ENCODE results near the gene S100A13. TPM values are rescaled to one million over a fixed set of nuclear protein-coding genes. Genes with fewer than 3 reads are reported as not detected.
A peak's percentile ranks its signal among the peaks of the same experiment; 100 is the strongest.

Gene S100A13
- total and polyA plus RNA-seq, 3 donors from 2014 or later: 54.2 to 90.9 (median 78.2) TPM

DNA sequence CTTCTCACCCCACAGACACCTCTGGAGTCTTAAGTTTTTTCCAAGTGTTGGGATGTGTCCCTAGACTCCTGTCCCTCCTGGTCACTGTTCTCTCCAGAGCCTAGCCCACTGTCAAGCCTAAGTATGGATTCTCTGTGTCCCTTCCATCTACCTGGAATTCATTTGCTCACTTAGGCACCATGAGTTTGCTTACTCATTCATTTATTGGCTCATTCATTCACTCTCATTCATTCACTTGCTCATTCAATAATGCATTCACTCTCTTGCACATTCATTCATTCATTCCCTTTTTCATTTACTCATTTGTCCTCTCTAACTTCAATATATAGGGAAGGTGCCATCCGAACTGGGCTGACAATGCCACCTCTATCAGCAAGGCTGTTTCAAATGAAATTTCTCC, 15.9 kb downstream of the S100A13 start:
- Histone ChIP-seq H3K36me3 (ENCODE audit: low read depth, missing control alignments) (no peaks in the 10 kb centered on the region), H3K27me3 (no peaks in the 10 kb centered on the region), H3K4me3 (peak overlapping the region in 1 of 2 donors; percentile 76), H3K27ac (no peak overlapping the region), H3K4me1 (peaks cover 45% of the 10 kb centered on the region), H3K9me3 (no peaks in the 10 kb centered on the region)
- DNase-seq: no peak
- WGBS, 2 donors: 55 to 76% methylated on average over 1 of the region's 1 CpG
- intact Hi-C loops (cut with DNase I; ENCODE audit: low total_unique reads): no loop called here
- TF ChIP-seq, protein P1, sequence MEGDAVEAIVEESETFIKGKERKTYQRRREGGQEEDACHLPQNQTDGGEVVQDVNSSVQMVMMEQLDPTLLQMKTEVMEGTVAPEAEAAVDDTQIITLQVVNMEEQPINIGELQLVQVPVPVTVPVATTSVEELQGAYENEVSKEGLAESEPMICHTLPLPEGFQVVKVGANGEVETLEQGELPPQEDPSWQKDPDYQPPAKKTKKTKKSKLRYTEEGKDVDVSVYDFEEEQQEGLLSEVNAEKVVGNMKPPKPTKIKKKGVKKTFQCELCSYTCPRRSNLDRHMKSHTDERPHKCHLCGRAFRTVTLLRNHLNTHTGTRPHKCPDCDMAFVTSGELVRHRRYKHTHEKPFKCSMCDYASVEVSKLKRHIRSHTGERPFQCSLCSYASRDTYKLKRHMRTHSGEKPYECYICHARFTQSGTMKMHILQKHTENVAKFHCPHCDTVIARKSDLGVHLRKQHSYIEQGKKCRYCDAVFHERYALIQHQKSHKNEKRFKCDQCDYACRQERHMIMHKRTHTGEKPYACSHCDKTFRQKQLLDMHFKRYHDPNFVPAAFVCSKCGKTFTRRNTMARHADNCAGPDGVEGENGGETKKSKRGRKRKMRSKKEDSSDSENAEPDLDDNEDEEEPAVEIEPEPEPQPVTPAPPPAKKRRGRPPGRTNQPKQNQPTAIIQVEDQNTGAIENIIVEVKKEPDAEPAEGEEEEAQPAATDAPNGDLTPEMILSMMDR (IDR thresholded peaks at IDR 0.05): no peak
- no peak for TF ChIP-seq POLR2A (IDR thresholded peaks at IDR 0.05)

- 72 to 78% methylated on average over 3 to 7 of the region's 7 CpGs for WGBS, 2 donors
- DNase-seq: no peak
- Histone ChIP-seq H3K4me3 (no peak overlapping the region), H3K27me3 (no peaks in the 10 kb centered on the region), H3K9me3 (no peaks in the 10 kb centered on the region), H3K36me3 (ENCODE audit: low read depth, missing control alignments) (no peaks in the 10 kb centered on the region), H3K27ac (peak overlapping the region; percentile 64 to 80), H3K4me1 (peaks cover 45% of the 10 kb centered on the region)
- TF ChIP-seq POLR2A (IDR thresholded peaks at IDR 0.05): no peak
- TF ChIP-seq, protein P1 (IDR thresholded peaks at IDR 0.05): no peak
- intact Hi-C loops (cut with DNase I; ENCODE audit: low total_unique reads): no loop called here
Observed at GRCh38 chr1:153610811-153611301, 16.4 kb downstream of the S100A13 start.

GRCh38 chr1:153610334-153610733, 17.0 kb downstream of the S100A13 start:
- H3K36me3 ChIP-seq (ENCODE audit: low read depth, missing control alignments): no peaks in the 10 kb centered on the region
- H3K9me3 ChIP-seq: no peaks in the 10 kb centered on the region
- WGBS, 2 donors: 47 to 57% methylated on average over 4 of the region's 4 CpGs
- H3K4me1 ChIP-seq: peaks cover 45% of the 10 kb centered on the region
- intact Hi-C loops (cut with DNase I; ENCODE audit: low total_unique reads): no loop called here
- H3K4me3 ChIP-seq: no peak overlapping the region
- TF ChIP-seq, protein P1 (IDR thresholded peaks at IDR 0.05): no peak
- no peak for TF ChIP-seq POLR2A (IDR thresholded peaks at IDR 0.05)
- DNase-seq: no peak
- H3K27me3 ChIP-seq: no peaks in the 10 kb centered on the region
- H3K27ac ChIP-seq: peak overlapping the region; percentile 64 to 80

DNA sequence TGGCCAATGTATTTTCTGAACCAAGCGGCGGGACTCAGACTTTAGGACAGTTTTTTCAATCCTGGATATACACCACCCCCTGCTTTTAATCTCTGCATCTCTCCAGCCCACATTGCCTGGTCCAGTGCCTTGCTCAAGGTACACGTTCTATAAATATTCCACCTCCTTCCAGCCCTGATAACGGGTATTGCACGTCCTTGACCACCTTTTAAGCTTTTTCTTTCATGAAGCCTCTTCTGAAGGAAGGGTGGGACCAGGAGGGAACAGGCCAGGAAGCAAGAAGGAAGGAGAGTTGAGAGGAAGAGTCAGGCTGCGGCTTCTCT, 17.8 kb downstream of the S100A13 start:
- Histone ChIP-seq H3K36me3 (ENCODE audit: low read depth, missing control alignments) (no peaks in the 10 kb centered on the region), H3K27me3 (no peaks in the 10 kb centered on the region), H3K4me3 (no peak overlapping the region), H3K9me3 (no peaks in the 10 kb centered on the region), H3K27ac (peak overlapping the region; percentile 64 to 80), H3K4me1 (peaks cover 45% of the 10 kb centered on the region)
- no peak for DNase-seq
- WGBS, 2 donors: 49 to 74% methylated on average over 6 of the region's 6 CpGs
- TF ChIP-seq, protein P1 (IDR thresholded peaks at IDR 0.05): no peak
- intact Hi-C loops (cut with DNase I; ENCODE audit: low total_unique reads): no loop called here
